Endothelial cell of umbilical vein (primary cell): ENCODE results near the gene CELF2. TPM values are rescaled to one million over a fixed set of nuclear protein-coding genes. Genes with fewer than 3 reads are reported as not detected.

Source experiments
- BruUV-seq: library from RNA; stranded (reverse); fragments of 400-500 nt; replicated peaks from 2 replicates; lab custom pipeline; 2021; lab: Mats Ljungman, UMichigan
- CTCF ChIA-PET: fragments of 300-600, 350-600 bp; sonication (Branson Sonifier 250); formaldehyde crosslinking; loops from one replicate; lab custom pipeline; 2021; ENCODE audit warnings: antibody characterized with exemption, inconsistent platforms; lab: Charles Lee
- POLR2A ChIA-PET: fragments of 300-600, 350-600 bp; sonication (Branson Sonifier 250); formaldehyde crosslinking; loops from one replicate; lab custom pipeline; 2021; ENCODE audit warnings: antibody characterized with exemption, inconsistent platforms; lab: Charles Lee
- DNase-seq: peaks from one replicate; pipeline ENCODE4 v3.0.0-alpha.2; 2011; ENCODE audit warnings: low read depth, low spot score
- FAIRE-seq: peaks from 2 replicates; lab custom pipeline; 2011; peaks lifted over from hg19 to GRCh38; lab: Jason Lieb, UNC
- H2AFZ ChIP-seq: 2 replicates; pipeline ENCODE4 v1.6.0; 2012; ENCODE audit warnings: low read depth, low read length, control low read depth, inconsistent platforms
- H3K27ac ChIP-seq: 2 replicates; pipeline ENCODE4 v1.5.1; 2011; ENCODE audit warnings: low read depth, mild to moderate bottlenecking, control low read depth, low read length, moderate library complexity; ENCODE audit not compliant: insufficient read depth
- H3K27me3 ChIP-seq, 2 experiments: 2 replicates each; pipeline versions ENCODE4 v1.6.0 to v1.6.1; 2011; ENCODE audit warnings: low read length in 2 of 2, mixed read lengths in 1 of 2; ENCODE audit not compliant: control insufficient read depth in 2 of 2, insufficient read depth in 2 of 2
- H3K36me3 ChIP-seq, 2 experiments: 2 replicates in 1 of 2; 3 replicates in 1 of 2; pipeline ENCODE4 v1.5.1; 2011; ENCODE audit warnings: low read length in 2 of 2, mild to moderate bottlenecking in 1 of 2, moderate library complexity in 1 of 2; ENCODE audit not compliant: control insufficient read depth in 2 of 2, insufficient read depth in 2 of 2; ENCODE audit errors: extremely low read depth in 1 of 2
- H3K4me1 ChIP-seq: 3 replicates; pipeline ENCODE4 v1.5.1; 2011; ENCODE audit warnings: mild to moderate bottlenecking, low read length; ENCODE audit not compliant: control insufficient read depth, insufficient read depth; ENCODE audit errors: extremely low read depth
- H3K4me2 ChIP-seq: 2 replicates; pipeline ENCODE4 v1.6.1; 2011; ENCODE audit warnings: low read length, control low read depth, mixed read lengths; ENCODE audit not compliant: insufficient read depth
- H3K4me3 ChIP-seq, 3 experiments: fragments of 200-600 bp in 1 of 3; sonication (generic), shearing (Covaris generic) in 1 of 3; replicated peaks in 1 of 3; 2 replicates each; pipeline ENCODE4 v1.5.1; 2011 to 2016; ENCODE audit warnings: control low read depth in 3 of 3, low read length in 3 of 3, mild to moderate bottlenecking in 2 of 3, inconsistent platforms in 1 of 3, low read depth in 1 of 3, moderate library complexity in 1 of 3; ENCODE audit not compliant: insufficient read depth in 1 of 3
- H3K79me2 ChIP-seq: 2 replicates; pipeline ENCODE4 v1.6.0; 2012; ENCODE audit warnings: low read length, inconsistent platforms; ENCODE audit not compliant: control insufficient read depth, insufficient read depth
- H3K9ac ChIP-seq: replicated peaks from 2 replicates; pipeline ENCODE3; 2011; ENCODE audit warnings: low read length, control low read depth; ENCODE audit not compliant: insufficient read depth; ENCODE audit errors: extremely low read depth
- H3K9me1 ChIP-seq: replicated peaks from 3 replicates; pipeline ENCODE4 v1.6.0; 2011; ENCODE audit warnings: mild to moderate bottlenecking, low read length; ENCODE audit not compliant: control insufficient read depth, insufficient read depth; ENCODE audit errors: extremely low read depth
- H3K9me3 ChIP-seq: replicated peaks from 2 replicates; pipeline ENCODE4 v1.5.1; 2012; ENCODE audit warnings: low read length, inconsistent platforms; ENCODE audit not compliant: control insufficient read depth, insufficient read depth
- H4K20me1 ChIP-seq: replicated peaks from 2 replicates; pipeline ENCODE3; 2011; ENCODE audit warnings: mild to moderate bottlenecking, low read length; ENCODE audit not compliant: control insufficient read depth, insufficient read depth; ENCODE audit errors: extremely low read depth
- EZH2 ChIP-seq: IDR thresholded peaks from 2 replicates; pipeline ENCODE4 v1.6.1; 2012; ENCODE audit warnings: borderline replicate concordance, low read depth, mild to moderate bottlenecking, moderate library complexity, low read length, inconsistent platforms; ENCODE audit not compliant: severe bottlenecking
- FOS ChIP-seq: IDR thresholded peaks from 2 replicates; pipeline ENCODE4 v1.6.1; 2011; ENCODE audit warnings: mild to moderate bottlenecking, low read length, moderate library complexity, borderline replicate concordance; ENCODE audit not compliant: insufficient read depth
- GATA2 ChIP-seq: IDR thresholded peaks from 2 replicates; pipeline ENCODE4 v1.7.0; 2011; ENCODE audit warnings: low read depth, mild to moderate bottlenecking, moderate library complexity, mixed read lengths, low read length; ENCODE audit not compliant: insufficient read length, insufficient read depth
- JUN ChIP-seq: IDR thresholded peaks from 2 replicates; pipeline ENCODE4 v1.6.1; 2011; ENCODE audit warnings: borderline replicate concordance, low read depth; ENCODE audit not compliant: insufficient read length, insufficient read depth
- MYC ChIP-seq: IDR thresholded peaks from one replicate; pipeline ENCODE4 v1.6.1; 2011; ENCODE audit warnings: mild to moderate bottlenecking, low read depth, low read length
- POLR2A ChIP-seq: IDR thresholded peaks from 2 replicates; pipeline ENCODE4 v1.6.1; 2012; ENCODE audit warnings: low read depth, mild to moderate bottlenecking, control low read depth, low read length
- POLR2AphosphoS5 ChIP-seq: IDR thresholded peaks from 2 replicates; pipeline ENCODE4 v1.6.1; 2012; ENCODE audit warnings: low read depth, mild to moderate bottlenecking, control low read depth, low read length, moderate library complexity; ENCODE audit not compliant: insufficient read depth
- dilution Hi-C: fragments of 300-500 bp; cut with MboI; formaldehyde crosslinking; loops from one replicate; pipeline ENCODE4 v1.15.0; 2019; ENCODE audit warnings: low sequenced_read_pairs; ENCODE audit not compliant: extremely low pct_ligation_motif_present
- intact Hi-C: fragments of 100-400 bp; cut with micrococcal nuclease; formaldehyde crosslinking; loops from one replicate; pipeline ENCODE4 v1.10.0; 2022
- polyA plus RNA-seq, 4 experiments: library from polyadenylated mRNA; depleted of rRNA in 3 of 4; stranded (reverse) in 3 of 4; unstranded in 1 of 4; fragments of >200 nt; gene quantifications; 2 replicates each; pipeline versions ENCODE4 v1.2.1 to v1.2.3, GENCODE V29; 2011 to 2012; ENCODE audit warnings: missing spikeins in 1 of 4
- total RNA-seq: library from RNA; stranded (reverse); gene quantifications from 2 replicates; pipeline ENCODE4 v1.2.3, GENCODE V29; 2021
- TF ChIP-seq, protein P1 (sequence below): IDR thresholded peaks from 2 replicates; pipeline ENCODE4 v1.6.1; 2011; ENCODE audit not compliant: insufficient read depth, insufficient read length
- TF ChIP-seq, protein P2 (sequence below), 2 donors: IDR thresholded peaks; 1 replicate in 1 of 2; 2 replicates in 1 of 2; pipeline ENCODE4 v1.5.1; 2011; ENCODE audit warnings: low read length in 2 of 2, mild to moderate bottlenecking in 2 of 2, moderate library complexity in 2 of 2, control low read depth in 1 of 2, inconsistent platforms in 1 of 2, low read depth in 1 of 2; ENCODE audit not compliant: insufficient read depth in 1 of 2; ENCODE audit errors: extremely low read depth in 1 of 2

The CELF2 gene
- total and polyA plus RNA-seq, 2 donors (not counting 3 experiments of a cell fraction or from before 2014, with no cell fraction given) = 21.6 to 42.6 TPM

DNA sequence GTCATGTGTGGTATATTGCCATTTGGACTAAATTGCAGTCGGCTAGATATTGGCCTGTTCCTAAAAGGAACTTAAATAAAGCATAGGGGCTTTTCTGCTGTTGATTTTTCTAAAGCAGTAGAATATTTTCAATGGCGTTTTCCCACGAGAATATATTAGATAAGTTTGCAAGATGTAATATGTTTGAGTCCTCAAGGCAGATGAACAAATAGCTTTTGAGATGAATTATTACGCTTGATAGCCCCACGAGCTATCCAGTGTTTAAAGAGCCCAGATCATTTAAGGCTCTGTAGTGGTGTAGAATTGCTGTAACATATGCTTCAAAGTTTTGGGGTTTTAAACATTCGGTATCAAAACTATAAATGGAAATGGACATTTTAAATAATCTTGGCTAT, 2.9 kb downstream of the CELF2 start:
- no peaks in the 10 kb centered on the region for H3K27me3 ChIP-seq
- BruUV-seq = no TSS peak
- intact Hi-C loops = no loop called here
- DNase-seq (no peak), FAIRE-seq (no peak)
- H3K9ac ChIP-seq = no peak overlapping the region
- H2AFZ ChIP-seq = no peak overlapping the region
- no peak for TF ChIP-seq POLR2A
- TF ChIP-seq, protein P1, sequence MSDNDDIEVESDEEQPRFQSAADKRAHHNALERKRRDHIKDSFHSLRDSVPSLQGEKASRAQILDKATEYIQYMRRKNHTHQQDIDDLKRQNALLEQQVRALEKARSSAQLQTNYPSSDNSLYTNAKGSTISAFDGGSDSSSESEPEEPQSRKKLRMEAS = no peak
- TF ChIP-seq, protein P2, sequence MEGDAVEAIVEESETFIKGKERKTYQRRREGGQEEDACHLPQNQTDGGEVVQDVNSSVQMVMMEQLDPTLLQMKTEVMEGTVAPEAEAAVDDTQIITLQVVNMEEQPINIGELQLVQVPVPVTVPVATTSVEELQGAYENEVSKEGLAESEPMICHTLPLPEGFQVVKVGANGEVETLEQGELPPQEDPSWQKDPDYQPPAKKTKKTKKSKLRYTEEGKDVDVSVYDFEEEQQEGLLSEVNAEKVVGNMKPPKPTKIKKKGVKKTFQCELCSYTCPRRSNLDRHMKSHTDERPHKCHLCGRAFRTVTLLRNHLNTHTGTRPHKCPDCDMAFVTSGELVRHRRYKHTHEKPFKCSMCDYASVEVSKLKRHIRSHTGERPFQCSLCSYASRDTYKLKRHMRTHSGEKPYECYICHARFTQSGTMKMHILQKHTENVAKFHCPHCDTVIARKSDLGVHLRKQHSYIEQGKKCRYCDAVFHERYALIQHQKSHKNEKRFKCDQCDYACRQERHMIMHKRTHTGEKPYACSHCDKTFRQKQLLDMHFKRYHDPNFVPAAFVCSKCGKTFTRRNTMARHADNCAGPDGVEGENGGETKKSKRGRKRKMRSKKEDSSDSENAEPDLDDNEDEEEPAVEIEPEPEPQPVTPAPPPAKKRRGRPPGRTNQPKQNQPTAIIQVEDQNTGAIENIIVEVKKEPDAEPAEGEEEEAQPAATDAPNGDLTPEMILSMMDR (IDR thresholded peaks at IDR 0.05; ENCODE audit: extremely low read depth in 1 of 2, insufficient read depth in 1 of 2, low read depth in 1 of 2, low read length in 2 of 2) = no peak
- TF ChIP-seq GATA2 = no peak
- TF ChIP-seq POLR2AphosphoS5 = no peak
- no peak for TF ChIP-seq JUN
- TF ChIP-seq MYC = no peak
- no peak for TF ChIP-seq FOS
- TF ChIP-seq EZH2 = no peak
- dilution Hi-C loops = no loop called here
- POLR2A ChIA-PET = no interaction called here
- H3K36me3 ChIP-seq = no peaks in the 10 kb centered on the region
- CTCF ChIA-PET = interaction anchor here (0.6 to 4.2 kb wide), 2 partner anchors 16 to 33 kb away, joined by 3 to 36 read pairs; no protein-coding TSS in a partner anchor
- no peak overlapping the region for H3K27ac ChIP-seq
- H3K4me3 ChIP-seq = no peak overlapping the region
- no peaks in the 10 kb centered on the region for H3K9me1 ChIP-seq
- no peak overlapping the region for H3K4me2 ChIP-seq
- H3K79me2 ChIP-seq = peaks cover 2% of the 10 kb centered on the region
- no peaks in the 10 kb centered on the region for H3K9me3 ChIP-seq
- peaks cover 9% of the 10 kb centered on the region for H3K4me1 ChIP-seq
- H4K20me1 ChIP-seq = no peaks in the 10 kb centered on the region
